ENCODE measurements around the gene RPL18. TPM values are rescaled to one million over a fixed set of nuclear protein-coding genes. Genes with fewer than 3 reads are reported as not detected.
A peak's percentile ranks its signal among the peaks of the same experiment; 100 is the strongest.
"Not testable (repeated sequence)": the region's sequence is repeated elsewhere in the genome, so short reads cannot be mapped to it uniquely, and the experiment has no call there.

The RPL18 gene
- total and polyA plus RNA-seq, 9 of the 15 experiments (the other 6 are each of a cell fraction or from before 2014, with no cell fraction given) = 312 to 2,635 (median 1,653) TPM

DNA sequence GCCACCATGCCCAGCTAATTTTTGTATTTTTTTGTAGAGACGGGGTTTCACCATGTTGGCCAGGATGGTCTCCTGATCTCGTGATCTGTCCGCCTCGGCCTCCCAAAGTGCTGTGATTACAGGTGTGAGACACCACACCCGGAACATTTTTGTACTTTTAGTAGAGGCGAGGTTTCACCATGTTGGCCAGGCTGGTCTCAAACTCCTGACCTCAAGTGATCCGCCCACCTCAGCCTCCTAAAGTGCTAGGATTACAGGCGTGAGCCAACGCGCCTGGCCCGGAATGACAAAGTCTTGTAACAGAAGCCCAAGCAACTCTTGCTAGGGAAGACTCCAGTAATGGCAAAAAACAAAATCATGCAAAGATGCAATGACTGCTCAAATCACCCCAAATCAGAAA lies 13.3 kb upstream of the RPL18 start:
- CTCF ChIA-PET (ENCODE audit: low intra/inter-chr PET ratio) = not testable (repeated sequence)
- H3K27ac ChIP-seq (ENCODE audit: extremely low read depth, low read depth, low read length) = 0 out of 3 replicates have a peak overlapping the region, but pooled peaks have one; percentile 88
- POLR2A ChIA-PET = interaction anchor here (0.7 to 2.4 kb wide), 7 partner anchors 8 to 322 kb away, joined by 3 to 18 read pairs (median 4); partner anchors contain the start of genes RPL18 and SPHK2

DNA sequence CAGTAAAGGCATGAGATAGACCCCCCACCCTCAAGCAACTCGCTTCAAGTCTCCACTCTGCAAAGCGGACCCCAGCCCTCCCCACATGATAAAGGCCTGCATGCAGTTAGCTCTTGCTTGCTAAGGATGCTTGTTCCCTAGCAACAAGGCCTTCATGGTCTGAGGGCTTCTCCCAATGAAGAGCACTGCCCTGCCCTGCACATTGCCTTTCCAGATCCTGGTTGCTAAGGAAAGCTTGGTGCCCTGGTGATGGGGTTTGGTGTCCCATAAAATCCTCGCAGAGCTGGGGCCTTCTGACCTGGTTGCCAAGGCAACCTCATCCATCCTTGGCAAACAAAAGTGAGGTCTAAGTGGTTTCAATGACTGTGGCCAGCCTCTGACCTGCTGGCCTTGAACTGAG lies 12.2 kb upstream of the RPL18 start:
- no TSS peak for BruUV-seq (replicated peaks)
- peaks cover 7% of the 10 kb centered on the region; the same call in 2 of the 3 replicates for H3K79me2 ChIP-seq (ENCODE audit: control insufficient read depth, insufficient read depth, low read length)
- H3K27ac ChIP-seq (ENCODE audit: extremely low read depth, low read depth, low read length) = no peak overlapping the region
- in situ Hi-C loops (cut with MboI) = no loop called here
- WGBS (ENCODE audit: insufficient coverage, low coverage, missing lambda C conversion rate) = 58% methylated on average over 3 of the region's 3 CpGs
- peaks cover 3% of the 10 kb centered on the region; the same call in 1 of the 3 replicates for H3K36me3 ChIP-seq (ENCODE audit: control insufficient read depth, insufficient read depth, low read length)
- POLR2A ChIA-PET = interaction anchor here (0.6 to 1.7 kb wide), 5 partner anchors 12 to 317 kb away, joined by 3 to 9 read pairs (median 4); partner anchors contain the start of genes RPL18 and SPHK2
- no peak for DNase-seq (ENCODE audit: extremely low read depth in 1 of 4, low spot score in 3 of 4)
- H3K9ac ChIP-seq (ENCODE audit: insufficient read depth in 1 of 2, low read depth in 2 of 2, low read length in 2 of 2) = no peak overlapping the region
- CTCF ChIA-PET (ENCODE audit: low intra/inter-chr PET ratio) = no interaction called here
- no peak overlapping the region for H3K4me3 ChIP-seq
- H3K27me3 ChIP-seq (ENCODE audit: control insufficient read depth in 2 of 2, insufficient read depth in 2 of 2, low read length in 2 of 2) = no peaks in the 10 kb centered on the region
- H3K9me1 ChIP-seq (ENCODE audit: control insufficient read depth, insufficient read depth, low read length) = peaks cover 4% of the 10 kb centered on the region
- ATAC-seq = no peak
- no peak for FAIRE-seq
- peaks cover 27 to 79% of the 10 kb centered on the region in 2 experiments for H3K4me1 ChIP-seq (replicated peaks in 1 of 2; ENCODE audit: control insufficient read depth in 2 of 2, insufficient read depth in 2 of 2, low read length in 2 of 2)
- intact Hi-C loops (cut with micrococcal nuclease) = no loop called here
- H3K9me3 ChIP-seq (replicated peaks; ENCODE audit: control insufficient read depth, insufficient read depth, low read depth, low read length) = no peaks in the 10 kb centered on the region
- H3K4me2 ChIP-seq (ENCODE audit: insufficient read depth, low read length) = no peak overlapping the region
- H4K20me1 ChIP-seq (replicated peaks; ENCODE audit: control insufficient read depth, insufficient read depth, low read length) = no peaks in the 10 kb centered on the region
- peak; percentile 84 to 85; a peak in 3 of 4 replicates for TF ChIP-seq KDM1A (IDR thresholded peaks at IDR 0.05)
- peak; percentile 67; the same call in 1 of the 2 replicates for TF ChIP-seq CTBP1 (IDR thresholded peaks at IDR 0.05; ENCODE audit: borderline replicate concordance)
- TF ChIP-seq HDAC2 (IDR thresholded peaks at IDR 0.05) = peak; percentile 71
- TF ChIP-seq RCOR1 (IDR thresholded peaks at IDR 0.05; ENCODE audit: borderline replicate concordance in 1 of 2, low read depth in 2 of 2, low read length in 2 of 2) = 0 out of 4 replicates have a peak, but pooled peaks of 1 of the 2 experiments have one; percentile 17
- peak; percentile 93 for TF ChIP-seq RFX1 (IDR thresholded peaks at IDR 0.05)
- TF ChIP-seq, protein P1, sequence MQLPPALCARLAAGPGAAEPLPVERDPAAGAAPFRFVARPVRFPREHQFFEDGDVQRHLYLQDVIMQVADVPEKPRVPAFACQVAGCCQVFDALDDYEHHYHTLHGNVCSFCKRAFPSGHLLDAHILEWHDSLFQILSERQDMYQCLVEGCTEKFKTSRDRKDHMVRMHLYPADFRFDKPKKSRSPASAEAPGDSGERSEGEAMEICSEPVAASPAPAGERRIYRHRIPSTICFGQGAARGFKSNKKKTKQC (CRISPR knock-in tag; IDR thresholded peaks at IDR 0.05) = no peak
- no peak for TF ChIP-seq KAT8 (IDR thresholded peaks at IDR 0.05; ENCODE audit: low read depth)
- H2AFZ ChIP-seq (ENCODE audit: low read depth, low read length) = no peak overlapping the region

More for the DNA sequence above, 13.3 kb upstream of the RPL18 start:
- FAIRE-seq; intact Hi-C loops (cut with micrococcal nuclease); H2AFZ ChIP-seq (ENCODE audit: low read depth, low read length); H3K27me3 ChIP-seq (ENCODE audit: control insufficient read depth in 2 of 2, insufficient read depth in 2 of 2, low read length in 2 of 2); in situ Hi-C loops (cut with MboI); H3K4me2 ChIP-seq (ENCODE audit: insufficient read depth, low read length); DNase-seq (ENCODE audit: extremely low read depth in 1 of 4, low spot score in 3 of 4); ATAC-seq; H4K20me1 ChIP-seq (replicated peaks; ENCODE audit: control insufficient read depth, insufficient read depth, low read length); H3K9me3 ChIP-seq (replicated peaks; ENCODE audit: control insufficient read depth, insufficient read depth, low read depth, low read length); H3K36me3 ChIP-seq (ENCODE audit: control insufficient read depth, insufficient read depth, low read length); H3K4me3 ChIP-seq; BruUV-seq (replicated peaks); H3K79me2 ChIP-seq (ENCODE audit: control insufficient read depth, insufficient read depth, low read length); H3K9me1 ChIP-seq (ENCODE audit: control insufficient read depth, insufficient read depth, low read length): not testable (repeated sequence)
- H3K4me1 ChIP-seq (replicated peaks in 1 of 2; ENCODE audit: control insufficient read depth in 2 of 2, insufficient read depth in 2 of 2, low read length in 2 of 2) = peaks cover 32 to 86% of the 10 kb centered on the region in 2 experiments
- peak overlapping the region in 1 of 2 experiments; percentile 7; a peak in 1 of 4 replicates for H3K9ac ChIP-seq (ENCODE audit: insufficient read depth in 1 of 2, low read depth in 2 of 2, low read length in 2 of 2)
- 90% methylated on average over 11 of the region's 11 CpGs for WGBS (ENCODE audit: insufficient coverage, low coverage, missing lambda C conversion rate)

Measured in K562 (cell line).